Parathyroid adenoma (tissue), 2 donors: ENCODE results near the gene CCDC12.

Source experiments
- H2AFZ ChIP-seq: fragments of 300-600 bp; sonication (generic); one replicate; pipeline ENCODE4 v1.7.0; 2017; ENCODE audit warnings: antibody characterized with exemption, mild to moderate bottlenecking
- H3K27ac ChIP-seq: fragments of 300-600 bp; sonication (generic); one replicate; pipeline ENCODE4 v1.7.0; 2017
- H3K27me3 ChIP-seq: fragments of 300-600 bp; sonication (generic); one replicate; pipeline ENCODE4 v1.7.0; 2017; ENCODE audit warnings: low read length; ENCODE audit not compliant: control insufficient read depth, insufficient read depth
- H3K36me3 ChIP-seq: fragments of 300-600 bp; sonication (generic); one replicate; pipeline ENCODE4 v1.7.0; 2017; ENCODE audit warnings: low read length; ENCODE audit not compliant: control insufficient read depth, insufficient read depth
- H3K4me1 ChIP-seq: fragments of 300-600 bp; sonication (generic); one replicate; pipeline ENCODE4 v1.7.0; 2017; ENCODE audit warnings: control low read depth
- H3K4me2 ChIP-seq: fragments of 300-600 bp; sonication (generic); one replicate; pipeline ENCODE4 v1.7.0; 2017; ENCODE audit warnings: low read length
- H3K4me3 ChIP-seq: fragments of 300-600 bp; sonication (generic); one replicate; pipeline ENCODE4 v1.7.0; 2017; ENCODE audit warnings: low read depth, low read length
- H3K79me2 ChIP-seq: fragments of 300-600 bp; sonication (generic); one replicate; pipeline ENCODE4 v1.7.0; 2017; ENCODE audit warnings: control low read depth
- H3K9ac ChIP-seq: fragments of 300-600 bp; sonication (generic); one replicate; pipeline ENCODE4 v1.7.0; 2017; ENCODE audit warnings: mild to moderate bottlenecking
- H3K9me3 ChIP-seq: fragments of 300-600 bp; sonication (generic); one replicate; pipeline ENCODE4 v1.7.0; 2017; ENCODE audit warnings: low read length; ENCODE audit not compliant: control insufficient read depth
- TF ChIP-seq, protein P1 (sequence below): fragments of 300-600 bp; sonication (generic); IDR thresholded peaks from one replicate; pipeline ENCODE4 v1.7.0; 2017; ENCODE audit warnings: antibody characterized with exemption, mild to moderate bottlenecking
- donor health status: primary hyperparathyroidism.

Gene CCDC12

DNA sequence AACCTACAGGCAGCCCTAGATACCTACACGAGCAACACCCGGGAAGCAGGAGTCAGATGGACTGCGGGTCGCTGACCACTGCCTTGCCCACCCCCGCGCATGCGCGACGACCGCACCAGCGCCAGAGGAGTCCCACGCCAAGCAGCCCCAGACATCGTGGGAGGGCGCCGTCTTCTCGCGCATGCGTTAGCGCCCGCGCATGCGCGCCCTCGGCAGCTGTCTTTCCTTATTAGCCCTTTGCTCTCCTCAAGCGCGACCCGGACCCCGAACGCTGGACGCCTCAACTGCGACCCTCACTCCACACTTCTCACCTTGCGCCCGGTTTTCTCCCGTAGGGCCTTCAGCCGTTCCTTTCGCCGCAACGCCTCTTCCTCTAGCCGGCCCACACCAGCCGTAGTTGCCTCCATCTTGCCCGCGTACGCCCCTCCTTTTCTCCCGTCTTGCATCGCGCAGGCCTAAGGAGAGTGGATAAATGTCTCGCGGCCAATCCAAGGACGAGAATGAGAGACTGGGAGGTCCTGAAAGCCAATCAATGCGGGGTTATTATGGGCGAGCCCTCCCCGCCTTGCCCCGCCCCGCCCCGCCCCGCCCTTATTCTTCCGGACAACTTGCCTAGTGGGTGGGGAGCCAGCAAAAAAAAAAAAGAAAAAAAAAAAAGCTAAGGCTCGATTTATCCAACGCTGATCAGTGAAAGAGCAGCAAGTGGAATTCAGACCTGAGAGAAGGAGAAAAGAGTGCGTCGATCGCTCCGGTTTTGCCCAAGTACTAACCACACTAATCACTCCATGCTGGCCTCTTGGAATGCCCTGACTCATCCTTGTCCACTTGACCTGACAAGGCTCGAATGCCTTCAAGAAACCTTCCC lies at the start of gene CCDC12:
Gene CCDC12 (minus strand): TSS at position 420 of the 865 bp plus-strand sequence. CDS start 13 bp downstream, at position 407.
- H3K27me3 ChIP-seq: no peaks in the 10 kb centered on the region
- H3K79me2 ChIP-seq: peaks cover 39% of the 10 kb centered on the region
- H3K36me3 ChIP-seq: no peaks in the 10 kb centered on the region
- H3K4me1 ChIP-seq: peaks cover 16% of the 10 kb centered on the region
- peak within 1 kb of the TSS; percentile 86 for H3K9ac ChIP-seq
- H3K9me3 ChIP-seq: no peaks in the 10 kb centered on the region
- peak within 1 kb of the TSS; percentile 94 for H2AFZ ChIP-seq
- peak within 1 kb of the TSS; percentile 96 for H3K27ac ChIP-seq
- H3K4me2 ChIP-seq: peak within 1 kb of the TSS; percentile 93
- H3K4me3 ChIP-seq: peak within 1 kb of the TSS; percentile 100
- TF ChIP-seq, protein P1, sequence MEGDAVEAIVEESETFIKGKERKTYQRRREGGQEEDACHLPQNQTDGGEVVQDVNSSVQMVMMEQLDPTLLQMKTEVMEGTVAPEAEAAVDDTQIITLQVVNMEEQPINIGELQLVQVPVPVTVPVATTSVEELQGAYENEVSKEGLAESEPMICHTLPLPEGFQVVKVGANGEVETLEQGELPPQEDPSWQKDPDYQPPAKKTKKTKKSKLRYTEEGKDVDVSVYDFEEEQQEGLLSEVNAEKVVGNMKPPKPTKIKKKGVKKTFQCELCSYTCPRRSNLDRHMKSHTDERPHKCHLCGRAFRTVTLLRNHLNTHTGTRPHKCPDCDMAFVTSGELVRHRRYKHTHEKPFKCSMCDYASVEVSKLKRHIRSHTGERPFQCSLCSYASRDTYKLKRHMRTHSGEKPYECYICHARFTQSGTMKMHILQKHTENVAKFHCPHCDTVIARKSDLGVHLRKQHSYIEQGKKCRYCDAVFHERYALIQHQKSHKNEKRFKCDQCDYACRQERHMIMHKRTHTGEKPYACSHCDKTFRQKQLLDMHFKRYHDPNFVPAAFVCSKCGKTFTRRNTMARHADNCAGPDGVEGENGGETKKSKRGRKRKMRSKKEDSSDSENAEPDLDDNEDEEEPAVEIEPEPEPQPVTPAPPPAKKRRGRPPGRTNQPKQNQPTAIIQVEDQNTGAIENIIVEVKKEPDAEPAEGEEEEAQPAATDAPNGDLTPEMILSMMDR: no peak

DNA sequence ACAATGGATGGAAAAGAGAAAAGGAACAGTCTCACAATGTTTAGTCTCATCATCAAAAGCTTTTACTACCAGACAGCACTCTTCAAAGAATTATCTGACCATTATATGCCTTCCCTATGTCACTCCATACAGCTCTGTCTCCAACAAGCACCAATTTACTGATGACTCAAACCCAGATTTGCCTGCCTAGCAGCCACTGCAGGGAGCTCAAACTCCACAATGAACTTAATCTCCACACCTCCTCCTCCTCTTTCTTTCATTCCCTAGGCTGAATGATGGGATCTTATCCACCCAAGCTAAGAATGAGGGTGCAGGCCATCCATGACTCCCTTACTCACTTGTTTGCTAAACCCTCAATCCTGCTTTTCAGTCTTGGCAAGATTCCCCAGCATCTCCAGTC lies 48.4 kb upstream of the CCDC12 start:
- Histone ChIP-seq H3K79me2 (peaks cover 33% of the 10 kb centered on the region), H3K9me3 (no peaks in the 10 kb centered on the region), H3K27ac (no peak overlapping the region), H3K9ac (no peak overlapping the region), H3K27me3 (no peaks in the 10 kb centered on the region), H3K36me3 (no peaks in the 10 kb centered on the region), H3K4me2 (no peak overlapping the region), H3K4me1 (peaks cover 2% of the 10 kb centered on the region), H3K4me3 (no peak overlapping the region), H2AFZ (no peak overlapping the region)
- TF ChIP-seq, protein P1: no peak

DNA sequence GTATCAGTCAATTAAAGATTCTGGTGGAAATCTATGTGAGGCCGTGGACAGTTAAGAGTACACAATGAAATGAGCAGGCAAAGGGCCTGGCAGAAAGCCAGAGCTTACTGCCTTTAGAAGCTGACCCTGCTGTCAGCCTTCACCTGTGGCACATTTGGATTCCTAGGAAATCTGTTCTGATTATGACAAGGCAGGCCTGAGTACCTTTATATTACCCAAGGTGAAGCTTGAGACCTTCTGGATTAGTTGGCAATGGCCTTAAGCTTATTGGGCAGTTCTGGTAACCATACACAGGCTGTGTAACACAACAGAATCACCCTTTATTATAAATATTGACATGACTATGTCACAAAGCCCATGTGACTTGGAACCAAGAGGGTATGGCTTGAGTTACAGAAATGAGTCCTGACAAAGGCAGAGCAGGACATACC lies 46.1 kb upstream of the CCDC12 start:
- H3K9ac ChIP-seq: no peak overlapping the region

DNA sequence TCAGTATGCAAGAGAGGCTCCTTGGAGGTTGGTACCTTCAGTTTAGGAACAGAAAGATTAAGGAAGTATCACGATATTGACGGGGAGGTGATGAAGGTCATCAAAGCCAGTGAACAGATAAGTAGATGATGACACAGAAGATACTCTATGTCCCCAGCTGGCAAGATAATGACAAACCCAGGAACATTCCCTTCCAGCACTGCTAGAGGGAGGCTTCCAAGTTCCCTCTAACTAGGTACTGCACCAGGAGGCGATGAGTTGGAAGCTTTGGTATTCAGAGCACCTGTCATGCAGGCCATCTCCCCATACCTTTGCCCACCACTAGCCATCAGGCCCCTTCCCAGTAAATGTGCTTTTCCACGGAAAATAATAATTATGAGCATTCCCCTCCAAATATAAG lies 43.8 kb upstream of the CCDC12 start:
- no peaks in the 10 kb centered on the region for H3K27me3 ChIP-seq
- H3K36me3 ChIP-seq: no peaks in the 10 kb centered on the region
- no peaks in the 10 kb centered on the region for H3K9me3 ChIP-seq
- peaks cover 30% of the 10 kb centered on the region for H3K79me2 ChIP-seq
- no peak overlapping the region for H3K9ac ChIP-seq
- H3K27ac ChIP-seq: no peak overlapping the region
- no peak overlapping the region for H3K4me2 ChIP-seq
- no peak overlapping the region for H2AFZ ChIP-seq
- no peak overlapping the region for H3K4me3 ChIP-seq
- peaks cover 2% of the 10 kb centered on the region for H3K4me1 ChIP-seq
- TF ChIP-seq, protein P1: no peak

More for the DNA sequence above, 46.1 kb upstream of the CCDC12 start:
- Histone ChIP-seq H2AFZ (no peak overlapping the region), H3K27ac (no peak overlapping the region), H3K27me3 (no peaks in the 10 kb centered on the region), H3K36me3 (no peaks in the 10 kb centered on the region), H3K4me1 (peaks cover 2% of the 10 kb centered on the region), H3K9me3 (no peaks in the 10 kb centered on the region), H3K79me2 (peaks cover 33% of the 10 kb centered on the region), H3K4me3 (no peak overlapping the region), H3K4me2 (no peak overlapping the region)
- TF ChIP-seq, protein P1: no peak
